Colon (tissue), 2 donors: Measurements from ENCODE around the gene ACCSL.

Source experiments
- FAIRE-seq: peaks from 2 replicates; lab custom pipeline; 2012; peaks lifted over from hg19 to GRCh38; lab: Jason Lieb, UNC
- donor health status: control.
- donor health status: control.

Gene ACCSL

DNA sequence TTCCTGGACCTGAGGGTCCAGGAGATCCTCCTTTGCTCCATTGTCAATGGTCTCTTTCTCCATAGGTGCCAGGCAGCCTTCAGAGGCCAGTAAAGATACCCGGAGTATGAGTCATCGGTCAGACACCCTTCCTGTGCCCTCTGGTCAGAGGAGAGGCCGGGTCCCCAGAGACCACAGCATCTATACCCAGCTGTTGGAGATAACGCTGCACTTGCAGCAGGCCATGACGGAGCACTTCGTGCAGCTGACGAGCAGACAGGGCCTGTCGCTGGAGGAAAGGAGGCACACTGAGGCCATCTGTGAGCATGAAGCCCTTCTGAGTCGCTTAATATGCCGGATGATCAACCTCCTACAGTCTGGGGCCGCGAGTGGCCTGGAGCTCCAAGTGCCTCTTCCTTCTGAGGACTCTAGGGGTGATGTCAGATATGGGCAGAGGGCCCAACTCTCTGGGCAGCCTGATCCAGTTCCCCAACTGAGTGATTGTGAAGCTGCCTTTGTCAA lies at the start of gene ACCSL:
TSS of gene ACCSL (plus strand) at position 51 of the 501 bp plus-strand sequence. CDS start at position 107, 56 bp downstream.
- FAIRE-seq: no peak

- no peak for FAIRE-seq
These were observed 49.5 kb upstream of the ACCSL start for GRCh38 chr11:43998308-43998707.

DNA sequence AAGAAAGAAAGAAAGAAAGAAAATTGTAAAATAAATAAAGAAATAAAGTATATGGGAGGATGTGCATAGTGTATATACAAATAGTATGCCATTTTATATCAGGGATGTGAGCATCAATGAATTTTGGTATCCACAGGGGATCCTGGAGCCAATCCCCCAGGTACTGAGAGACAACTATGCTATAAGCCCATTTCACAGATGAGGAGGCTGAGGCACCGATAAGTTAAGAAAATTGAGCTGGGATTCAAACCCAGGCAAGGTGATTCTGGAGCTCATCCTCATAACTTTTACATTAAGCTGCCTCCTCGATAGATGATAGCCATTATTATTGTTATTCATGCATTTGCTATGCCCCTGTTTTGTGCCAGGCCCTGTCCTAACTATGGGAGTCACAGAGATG lies 47.0 kb upstream of the ACCSL start:
- no peak for FAIRE-seq

DNA sequence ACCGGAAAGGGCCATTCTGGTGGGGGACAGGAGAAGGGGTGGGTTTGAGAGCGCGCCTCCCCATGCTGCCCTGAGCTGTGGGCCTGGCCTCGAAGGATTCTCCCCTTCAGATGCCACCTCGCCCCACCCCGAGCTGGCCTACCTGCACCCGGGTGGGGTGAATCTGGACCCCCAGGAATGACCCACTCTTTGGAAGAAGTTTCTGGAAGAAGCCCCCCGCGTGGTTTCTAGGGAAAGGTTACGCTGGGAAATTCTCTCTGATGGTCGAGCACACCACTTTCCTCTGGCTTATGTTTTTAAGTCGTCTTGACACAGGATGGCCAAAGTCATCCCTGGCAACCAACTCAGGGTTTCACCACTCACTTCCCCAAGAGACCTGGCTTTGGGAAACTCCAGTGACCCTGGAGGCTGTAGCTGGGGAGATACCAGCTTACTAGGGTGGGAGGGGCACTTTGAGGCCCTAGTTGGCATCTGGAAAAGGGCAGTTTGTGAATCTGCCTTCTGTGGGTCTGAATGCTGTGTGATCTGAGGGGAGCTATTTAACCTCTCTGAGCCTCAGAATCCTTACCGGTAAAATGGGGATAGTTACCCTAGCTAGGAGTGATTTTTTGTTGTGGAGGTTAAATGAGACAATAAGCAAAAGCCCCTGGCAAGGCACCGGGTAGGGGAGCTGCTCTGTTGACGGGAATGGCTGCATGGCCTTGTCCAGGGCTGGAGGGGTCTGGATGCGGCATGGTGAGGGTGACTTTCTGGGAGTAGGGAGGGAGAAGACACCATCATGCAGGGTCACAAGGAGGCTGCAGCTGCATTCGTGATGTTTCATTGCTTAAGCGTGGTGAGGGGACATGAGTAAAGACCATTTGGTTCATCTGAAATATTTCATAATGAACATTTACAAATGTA lies 45.3 kb upstream of the ACCSL start:
- FAIRE-seq: no peak

- no peak for FAIRE-seq
These were observed 43.9 kb upstream of the ACCSL start for GRCh38 chr11:44003736-44004451.

DNA sequence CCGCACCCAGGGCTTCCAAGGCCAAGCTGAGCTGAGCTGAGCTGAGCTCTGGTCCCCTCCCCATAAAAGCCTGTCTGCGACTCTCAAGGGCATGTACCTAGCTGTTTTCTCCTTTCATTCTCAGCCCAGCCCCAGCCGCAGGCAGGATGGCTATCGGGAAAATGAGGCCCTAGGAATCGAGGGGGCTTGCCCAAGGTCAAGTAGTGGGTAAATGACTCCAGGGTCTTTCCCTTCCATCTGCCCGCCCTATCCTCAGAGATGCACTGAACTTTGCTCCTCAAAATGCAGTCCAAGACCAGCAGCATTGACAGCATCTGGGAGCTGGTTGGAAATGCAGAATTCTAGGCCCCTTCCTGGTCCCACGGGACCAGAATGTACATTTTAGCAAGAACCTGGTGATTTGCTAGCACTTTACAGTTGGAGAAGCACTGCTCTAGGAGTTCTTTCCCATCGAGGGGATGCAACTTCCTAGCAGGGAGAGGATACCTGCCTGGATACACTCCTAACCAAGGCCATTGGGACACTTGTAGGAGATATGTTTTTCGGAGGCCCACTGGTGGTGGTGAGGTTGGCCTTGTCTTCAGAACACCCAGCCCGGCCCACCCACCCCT lies 43.2 kb upstream of the ACCSL start:
- no peak for FAIRE-seq

DNA sequence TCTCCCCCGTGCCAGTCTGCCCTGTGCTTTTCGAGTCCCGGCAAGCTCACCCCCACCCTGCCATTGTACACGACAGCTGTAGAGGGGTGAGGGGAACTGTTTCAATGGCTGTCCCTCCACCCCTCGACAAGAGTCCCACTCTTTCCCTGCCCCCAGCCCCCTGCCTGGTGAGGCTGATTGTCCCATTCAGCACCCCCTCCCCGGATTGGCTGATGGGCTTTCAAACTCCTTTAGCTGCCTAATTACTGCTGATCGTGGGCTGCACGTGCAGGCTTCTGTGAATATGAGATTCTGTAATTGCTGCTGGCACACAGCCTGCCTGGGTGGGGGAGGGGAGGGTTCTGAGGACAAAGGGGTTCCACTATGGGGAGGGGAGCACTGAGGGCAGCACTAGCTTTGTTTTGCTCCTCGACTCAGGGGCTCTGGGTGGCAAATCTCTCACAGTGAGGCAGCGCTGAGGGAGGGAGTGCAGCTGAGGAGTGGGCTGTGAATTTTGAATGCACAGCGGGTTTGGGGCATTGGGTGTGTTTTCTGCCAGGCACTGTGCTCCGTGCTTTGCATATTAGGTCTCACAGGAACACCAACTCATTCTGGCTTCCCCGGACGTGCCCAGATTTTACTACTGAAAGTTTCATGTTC lies 42.6 kb upstream of the ACCSL start:
- no peak for FAIRE-seq

- no peak for FAIRE-seq
These were observed 41.8 kb upstream of the ACCSL start for GRCh38 chr11:44005956-44006355.

DNA sequence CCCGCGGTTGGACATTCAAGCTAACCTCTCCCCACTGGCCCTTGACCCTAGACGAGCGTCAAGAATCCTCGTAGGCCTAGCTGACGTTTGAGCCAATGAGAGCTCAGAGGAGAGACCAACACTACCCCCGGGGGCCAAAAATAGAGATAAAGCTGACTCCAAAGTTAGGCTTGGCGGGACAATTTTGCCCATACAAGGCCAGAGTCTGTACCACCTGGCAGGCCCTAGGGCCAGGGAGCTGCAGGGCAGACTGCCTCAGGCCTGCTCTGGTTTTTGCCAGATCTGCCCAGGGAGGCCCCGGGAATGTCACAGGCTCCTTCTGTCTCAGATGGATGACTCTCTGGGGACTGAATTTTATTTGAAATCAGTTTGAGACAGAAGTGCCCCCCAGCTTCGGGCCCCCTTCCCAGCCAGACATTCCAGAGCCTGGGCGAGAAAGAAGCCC lies 40.8 kb upstream of the ACCSL start:
- FAIRE-seq: no peak

DNA sequence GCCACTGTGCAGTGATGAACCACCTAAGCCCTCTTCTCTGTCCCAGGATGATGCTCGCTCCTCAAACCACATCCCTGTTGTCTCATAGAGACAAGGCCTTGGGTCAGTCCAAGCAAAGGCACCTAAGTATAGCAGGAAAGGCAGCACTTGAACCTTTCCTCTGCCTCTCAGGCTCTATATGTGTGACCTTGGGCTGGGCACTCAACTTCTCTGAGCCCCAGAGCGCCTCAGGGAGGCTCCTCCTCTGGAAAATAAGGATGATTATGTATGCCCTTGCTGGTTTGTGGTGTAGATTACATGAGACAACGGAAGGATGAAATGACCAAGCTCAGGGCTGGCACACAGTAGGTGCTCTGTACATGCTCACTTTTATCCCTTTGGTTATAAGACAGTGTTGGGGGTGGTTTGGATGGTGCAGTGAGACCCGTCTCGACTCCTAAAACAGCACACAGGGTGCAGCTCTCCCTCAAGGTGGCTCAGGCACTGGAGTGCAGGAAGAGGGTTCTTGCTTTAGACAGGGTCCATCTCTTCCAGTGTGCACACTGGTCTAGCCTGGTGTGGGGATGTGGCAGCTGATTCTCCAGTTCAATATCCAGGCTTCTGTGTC lies 40.2 kb upstream of the ACCSL start:
- FAIRE-seq: no peak

GRCh38 chr11:44008088-44008501 lies 39.7 kb upstream of the ACCSL start:
- no peak for FAIRE-seq

DNA sequence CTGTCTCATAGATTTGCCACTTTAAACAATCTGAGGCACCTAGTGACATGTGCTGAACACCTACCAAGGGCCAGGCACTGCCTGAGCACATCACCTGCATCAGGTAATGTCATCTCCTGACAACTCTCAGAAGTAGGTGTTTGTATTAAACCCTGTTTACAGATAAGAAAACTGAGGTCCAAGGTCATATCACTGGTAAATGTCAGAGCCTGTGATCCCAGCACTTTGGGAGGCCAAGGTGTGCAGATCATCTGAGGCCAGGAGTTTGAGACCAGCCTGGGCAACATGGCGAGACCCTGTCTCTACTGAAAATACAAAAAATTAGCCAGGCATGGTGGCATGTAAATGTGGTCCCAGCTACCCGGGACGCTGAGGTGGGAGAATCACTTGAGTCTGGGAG lies 39.1 kb upstream of the ACCSL start:
- no peak for FAIRE-seq

- no peak for FAIRE-seq
These were observed 37.0 kb upstream of the ACCSL start for GRCh38 chr11:44010789-44011251.

DNA sequence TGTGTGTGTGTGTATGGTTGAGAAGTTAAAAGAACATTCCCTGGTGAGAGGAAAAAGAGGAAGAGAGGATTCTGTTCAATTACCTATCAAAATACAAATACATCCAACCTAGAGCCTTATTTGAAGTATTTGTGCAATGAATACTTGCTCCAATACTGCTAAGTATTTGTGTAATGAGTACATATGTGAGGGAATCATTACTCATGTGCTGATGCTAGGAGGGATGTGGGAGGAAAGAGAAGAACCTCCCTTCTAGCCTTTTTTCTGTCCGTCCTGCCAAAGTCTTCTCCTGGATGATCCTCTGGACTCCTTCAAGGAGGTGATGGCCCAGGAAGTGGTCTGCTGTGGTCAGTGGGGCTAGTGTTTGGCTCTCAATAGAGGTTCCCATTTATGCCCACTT lies 36.0 kb upstream of the ACCSL start:
- FAIRE-seq: no peak

- FAIRE-seq: no peak
These were observed 32.7 kb upstream of the ACCSL start for GRCh38 chr11:44014968-44015623.

- FAIRE-seq: no peak
These were observed 32.2 kb upstream of the ACCSL start for GRCh38 chr11:44015624-44016007.

- FAIRE-seq: no peak
These were observed 31.6 kb upstream of the ACCSL start for GRCh38 chr11:44016131-44016530.

- no peak for FAIRE-seq
These were observed 31.0 kb upstream of the ACCSL start for GRCh38 chr11:44016546-44017442.

GRCh38 chr11:44017443-44018126 lies 30.2 kb upstream of the ACCSL start:
- no peak for FAIRE-seq
